Esophagus muscularis mucosa (tissue), 3 donors: ENCODE data around the gene GRIN3B.

Source experiments
- CTCF ChIP-seq, 3 experiments: fragments of 200-600 bp in 2 of 3; fragments of 450-650 bp in 1 of 3; sonication (generic) in 2 of 3; IDR thresholded peaks; one replicate each; pipeline ENCODE4 v1.5.1; 2017 to 2019; ENCODE audit warnings: antibody characterized with exemption in 3 of 3, mild to moderate bottlenecking in 2 of 3, moderate library complexity in 1 of 3
- POLR2A ChIP-seq: fragments of 450-650 bp; IDR thresholded peaks from one replicate; pipeline ENCODE4 v1.6.1; 2017; ENCODE audit warnings: antibody characterized with exemption, moderate library complexity, mild to moderate bottlenecking, low read depth
- POLR2AphosphoS5 ChIP-seq, 2 donors: sonication (generic); formaldehyde crosslinking; IDR thresholded peaks; one replicate each; pipeline ENCODE4 v1.6.1; 2017; ENCODE audit warnings: antibody characterized with exemption in 2 of 2

- no peak for TF ChIP-seq CTCF (IDR thresholded peaks at IDR 0.05)
- no peak for TF ChIP-seq POLR2A
- no peak for TF ChIP-seq POLR2AphosphoS5 (IDR thresholded peaks at IDR 0.05)
Observed at GRCh38 chr19:1026783-1027649, 26.8 kb downstream of the GRIN3B start.
